ENCODE measurements around the gene IRAK1. TPM values are rescaled to one million over a fixed set of nuclear protein-coding genes. Genes with fewer than 3 reads are reported as not detected.

Gene IRAK1
- total RNA-seq, result 100 to 1,000 TPM; 136 to 258 TPM

- H3K9me3 Mint-ChIP-seq, result no peaks in the 10 kb centered on the region
- H3K4me1 Mint-ChIP-seq (ENCODE audit: low read depth in 2 of 2), result peaks cover 0 to 13% of the 10 kb centered on the region in 2 donors
Measured at GRCh38 chrX:154019633-154020528, at the start of gene IRAK1. IRAK1 (minus strand) TSS chrX:154019902; CDS start chrX:154019812, 90 bp downstream.

GRCh38 chrX:154068560-154068959, 48.9 kb upstream of the IRAK1 start:
- H3K27me3 Mint-ChIP-seq, result peaks cover 0 to 8% of the 10 kb centered on the region in 2 donors
- DNase-seq (ENCODE audit: low spot score) (no peak), ATAC-seq (no peak)
- no peak overlapping the region for H3K27ac Mint-ChIP-seq
- no peaks in the 10 kb centered on the region for H3K36me3 Mint-ChIP-seq
- no peak overlapping the region for H3K4me3 Mint-ChIP-seq
- no peaks in the 10 kb centered on the region for H3K9me3 Mint-ChIP-seq
- peaks cover 25 to 37% of the 10 kb centered on the region in 2 donors for H3K4me1 Mint-ChIP-seq (ENCODE audit: low read depth in 2 of 2)

More at GRCh38 chrX:154019633-154020528, at the start of gene IRAK1:
- no peaks in the 10 kb centered on the region for H3K27me3 Mint-ChIP-seq
- peak within 1 kb of the TSS; percentile 88 for H3K4me3 Mint-ChIP-seq
- DNase-seq (ENCODE audit: low spot score), result peak; percentile 73
- H3K27ac Mint-ChIP-seq, result peak within 1 kb of the TSS; percentile 91 to 93
- no peaks in the 10 kb centered on the region for H3K36me3 Mint-ChIP-seq
- peak; percentile 89 to 94 for ATAC-seq

- Mint-ChIP-seq H3K9me3 (no peaks in the 10 kb centered on the region), H3K4me3 (peak overlapping the region; percentile 22), H3K36me3 (no peaks in the 10 kb centered on the region), H3K4me1 (ENCODE audit: low read depth in 2 of 2) (peaks cover 40 to 42% of the 10 kb centered on the region in 2 donors), H3K27me3 (peaks cover 0 to 14% of the 10 kb centered on the region in 2 donors), H3K27ac (peak overlapping the region; percentile 43 to 69)
- ATAC-seq (no peak), DNase-seq (ENCODE audit: low spot score) (no peak)
Measured at GRCh38 chrX:154064637-154065435, 45.1 kb upstream of the IRAK1 start.

- DNase-seq (ENCODE audit: low spot score) (no peak), ATAC-seq (no peak)
- H3K9me3 Mint-ChIP-seq, result no peaks in the 10 kb centered on the region
- H3K4me1 Mint-ChIP-seq (ENCODE audit: low read depth in 2 of 2), result peaks cover 48 to 56% of the 10 kb centered on the region in 2 donors
- H3K27me3 Mint-ChIP-seq, result peaks cover 0 to 14% of the 10 kb centered on the region in 2 donors
- peaks cover 5% of the 10 kb centered on the region for H3K36me3 Mint-ChIP-seq
- peak overlapping the region in 1 of 2 donors; percentile 43 for H3K27ac Mint-ChIP-seq
- no peak overlapping the region for H3K4me3 Mint-ChIP-seq
Measured at GRCh38 chrX:154063234-154063633, 43.5 kb upstream of the IRAK1 start.

GRCh38 chrX:154061801-154062200, 42.1 kb upstream of the IRAK1 start:
- Mint-ChIP-seq H3K4me1 (ENCODE audit: low read depth in 2 of 2) (peaks cover 59 to 64% of the 10 kb centered on the region in 2 donors), H3K9me3 (no peaks in the 10 kb centered on the region), H3K27ac (peak overlapping the region; percentile 6 to 69), H3K27me3 (peaks cover 0 to 17% of the 10 kb centered on the region in 2 donors), H3K4me3 (peak overlapping the region; percentile 42), H3K36me3 (peaks cover 11% of the 10 kb centered on the region)
- DNase-seq (ENCODE audit: low spot score), result no peak
- no peak for ATAC-seq

- ATAC-seq (no peak), DNase-seq (ENCODE audit: low spot score) (no peak)
- peaks cover 0 to 17% of the 10 kb centered on the region in 2 donors for H3K27me3 Mint-ChIP-seq
- H3K4me3 Mint-ChIP-seq, result no peak overlapping the region
- H3K4me1 Mint-ChIP-seq (ENCODE audit: low read depth in 2 of 2), result peaks cover 55 to 63% of the 10 kb centered on the region in 2 donors
- H3K36me3 Mint-ChIP-seq, result peaks cover 11% of the 10 kb centered on the region
- H3K27ac Mint-ChIP-seq, result peak overlapping the region; percentile 6 to 69
- no peaks in the 10 kb centered on the region for H3K9me3 Mint-ChIP-seq
Measured at GRCh38 chrX:154059729-154060245, 40.1 kb upstream of the IRAK1 start.

- H3K27me3 Mint-ChIP-seq, result peaks cover 0 to 13% of the 10 kb centered on the region in 2 donors
- no peak for ATAC-seq
- no peak overlapping the region for H3K4me3 Mint-ChIP-seq
- peak overlapping the region; percentile 6 to 69 for H3K27ac Mint-ChIP-seq
- DNase-seq (ENCODE audit: low spot score), result no peak
- H3K9me3 Mint-ChIP-seq, result no peaks in the 10 kb centered on the region
- peaks cover 11% of the 10 kb centered on the region for H3K36me3 Mint-ChIP-seq
- peaks cover 51 to 58% of the 10 kb centered on the region in 2 donors for H3K4me1 Mint-ChIP-seq (ENCODE audit: low read depth in 2 of 2)
Measured at GRCh38 chrX:154059231-154059630, 39.5 kb upstream of the IRAK1 start.

- Mint-ChIP-seq H3K27me3 (peaks cover 0 to 10% of the 10 kb centered on the region in 2 donors), H3K36me3 (peaks cover 11% of the 10 kb centered on the region), H3K9me3 (no peaks in the 10 kb centered on the region), H3K4me3 (no peak overlapping the region), H3K27ac (peak overlapping the region; percentile 62 to 71), H3K4me1 (ENCODE audit: low read depth in 2 of 2) (peaks cover 48 to 52% of the 10 kb centered on the region in 2 donors)
- no peak for DNase-seq (ENCODE audit: low spot score)
- peak in 1 of 2 donors; percentile 24 for ATAC-seq
Measured at GRCh38 chrX:154058214-154058997, 38.7 kb upstream of the IRAK1 start.

- Mint-ChIP-seq H3K4me1 (ENCODE audit: low read depth in 2 of 2) (peaks cover 48 to 52% of the 10 kb centered on the region in 2 donors), H3K27ac (peak overlapping the region; percentile 24 to 41), H3K9me3 (no peaks in the 10 kb centered on the region), H3K4me3 (no peak overlapping the region), H3K36me3 (peaks cover 11% of the 10 kb centered on the region), H3K27me3 (peaks cover 0 to 10% of the 10 kb centered on the region in 2 donors)
- peak in 1 of 2 donors; percentile 67 for ATAC-seq
- no peak for DNase-seq (ENCODE audit: low spot score)
Measured at GRCh38 chrX:154057791-154058190, 38.1 kb upstream of the IRAK1 start.

GRCh38 chrX:154056770-154057241, 37.1 kb upstream of the IRAK1 start:
- Mint-ChIP-seq H3K4me1 (ENCODE audit: low read depth in 2 of 2) (peaks cover 46 to 47% of the 10 kb centered on the region in 2 donors), H3K9me3 (no peaks in the 10 kb centered on the region), H3K27me3 (peaks cover 0 to 9% of the 10 kb centered on the region in 2 donors), H3K36me3 (peaks cover 11% of the 10 kb centered on the region), H3K27ac (peak overlapping the region; percentile 24 to 41), H3K4me3 (peak overlapping the region; percentile 3)
- DNase-seq (ENCODE audit: low spot score) (no peak), ATAC-seq (no peak)

- Mint-ChIP-seq H3K4me1 (ENCODE audit: low read depth in 2 of 2) (peaks cover 18 to 40% of the 10 kb centered on the region in 2 donors), H3K36me3 (peaks cover 5% of the 10 kb centered on the region), H3K27me3 (peaks cover 0 to 6% of the 10 kb centered on the region in 2 donors), H3K27ac (peak overlapping the region; percentile 13 to 62), H3K4me3 (no peak overlapping the region), H3K9me3 (no peaks in the 10 kb centered on the region)
- peak in 1 of 2 donors; percentile 60 for ATAC-seq
- peak; percentile 70 for DNase-seq (ENCODE audit: low spot score)
Measured at GRCh38 chrX:154051201-154051810, 31.6 kb upstream of the IRAK1 start.

GRCh38 chrX:154050113-154050495, 30.4 kb upstream of the IRAK1 start:
- peaks cover 0 to 6% of the 10 kb centered on the region in 2 donors for H3K27me3 Mint-ChIP-seq
- DNase-seq (ENCODE audit: low spot score), result no peak
- no peak for ATAC-seq
- peak overlapping the region; percentile 13 to 62 for H3K27ac Mint-ChIP-seq
- H3K4me3 Mint-ChIP-seq, result no peak overlapping the region
- peaks cover 5% of the 10 kb centered on the region for H3K36me3 Mint-ChIP-seq
- no peaks in the 10 kb centered on the region for H3K9me3 Mint-ChIP-seq
- peaks cover 18 to 46% of the 10 kb centered on the region in 2 donors for H3K4me1 Mint-ChIP-seq (ENCODE audit: low read depth in 2 of 2)
